Caco-2 (cell line): ENCODE measurements around the gene BACE1-AS. TPM values are rescaled to one million over a fixed set of nuclear protein-coding genes. Genes with fewer than 3 reads are reported as not detected.

Experiments
- BruUV-seq: library from RNA; stranded (reverse); fragments of 400-500 nt; replicated peaks from 2 replicates; lab custom pipeline; 2021; lab: Mats Ljungman, UMichigan
- CTCF ChIA-PET: fragments of 300-600 bp; sonication (Branson Sonifier 250); formaldehyde crosslinking; loops from one replicate; lab custom pipeline; 2022; ENCODE audit warnings: antibody characterized with exemption; lab: Charles Lee
- POLR2A ChIA-PET: fragments of 300-600 bp; sonication (Branson Sonifier 250); formaldehyde crosslinking; loops from one replicate; lab custom pipeline; 2022; ENCODE audit warnings: antibody characterized with exemption; lab: Charles Lee
- DNase-seq, 2 experiments: peaks; one replicate each; pipeline versions ENCODE4 v3.0.0 to v3.0.0-alpha.2; 2020 to 2022
- H3K27me3 ChIP-seq: replicated peaks from 2 replicates; pipeline ENCODE4 v1.6.0; 2011; ENCODE audit warnings: low read length; ENCODE audit not compliant: control insufficient read depth, insufficient read depth
- H3K36me3 ChIP-seq: 2 replicates; pipeline ENCODE4 v1.5.1; 2011; ENCODE audit warnings: low read length; ENCODE audit not compliant: control insufficient read depth, insufficient read depth
- H3K4me1 ChIP-seq: fragments of 250-450 bp; sonication (Bioruptor Pico); 2 replicates; pipeline ENCODE4 v1.5.1; 2020; ENCODE audit warnings: mild to moderate bottlenecking
- H3K4me3 ChIP-seq: 2 replicates; pipeline ENCODE4 v1.5.1; 2011; ENCODE audit warnings: low read depth, mild to moderate bottlenecking, control low read depth, low read length
- H3K9me3 ChIP-seq: fragments of 250-450 bp; sonication (Bioruptor Pico); 2 replicates; pipeline ENCODE4 v1.5.1; 2020; ENCODE audit warnings: mild to moderate bottlenecking, moderate library complexity
- H3K27ac Mint-ChIP-seq: one replicate; pipeline ENCODE4 v1.8.0; 2022; ENCODE audit warnings: mixed read lengths; ENCODE audit not compliant: unreplicated experiment
- H3K27me3 Mint-ChIP-seq: one replicate; pipeline ENCODE4 v1.8.0; 2022; ENCODE audit warnings: mixed read lengths; ENCODE audit not compliant: insufficient read depth, unreplicated experiment
- H3K36me3 Mint-ChIP-seq: one replicate; pipeline ENCODE4 v1.8.0; 2022; ENCODE audit warnings: mild to moderate bottlenecking, mixed read lengths; ENCODE audit not compliant: insufficient read depth, unreplicated experiment
- H3K4me1 Mint-ChIP-seq: one replicate; pipeline ENCODE4 v1.8.0; 2022; ENCODE audit warnings: low read depth, mixed read lengths; ENCODE audit not compliant: unreplicated experiment
- H3K4me3 Mint-ChIP-seq: one replicate; pipeline ENCODE4 v1.8.0; 2022; ENCODE audit warnings: mild to moderate bottlenecking, moderate library complexity, mixed read lengths; ENCODE audit not compliant: unreplicated experiment
- H3K9me3 Mint-ChIP-seq: one replicate; pipeline ENCODE4 v1.8.0; 2022; ENCODE audit warnings: mixed read lengths; ENCODE audit not compliant: unreplicated experiment
- CTCF ChIP-seq, 2 experiments: fragments of 200-600 bp in 1 of 2; IDR thresholded peaks; 1 replicate in 1 of 2; 2 replicates in 1 of 2; pipeline versions ENCODE4 v1.5.1 to v1.8.0; 2011 to 2022; ENCODE audit warnings: antibody characterized with exemption in 1 of 2, control low read depth in 1 of 2, inconsistent platforms in 1 of 2, low read depth in 1 of 2, low read length in 1 of 2, mild to moderate bottlenecking in 1 of 2, moderate library complexity in 1 of 2; ENCODE audit not compliant: insufficient read depth in 1 of 2, severe bottlenecking in 1 of 2, unreplicated experiment in 1 of 2
- intact Hi-C: fragments of 100-400 bp; cut with micrococcal nuclease; formaldehyde crosslinking; loops from one replicate; pipeline ENCODE4 v1.10.0; 2022; ENCODE audit not compliant: unreplicated experiment
- total RNA-seq: library from RNA; stranded (reverse); gene quantifications from 2 replicates; pipeline ENCODE4 v1.2.3, GENCODE V29; 2022

Gene BACE1-AS
- total RNA-seq, 1 experiment from 2014 or later: 18.8 TPM

DNA sequence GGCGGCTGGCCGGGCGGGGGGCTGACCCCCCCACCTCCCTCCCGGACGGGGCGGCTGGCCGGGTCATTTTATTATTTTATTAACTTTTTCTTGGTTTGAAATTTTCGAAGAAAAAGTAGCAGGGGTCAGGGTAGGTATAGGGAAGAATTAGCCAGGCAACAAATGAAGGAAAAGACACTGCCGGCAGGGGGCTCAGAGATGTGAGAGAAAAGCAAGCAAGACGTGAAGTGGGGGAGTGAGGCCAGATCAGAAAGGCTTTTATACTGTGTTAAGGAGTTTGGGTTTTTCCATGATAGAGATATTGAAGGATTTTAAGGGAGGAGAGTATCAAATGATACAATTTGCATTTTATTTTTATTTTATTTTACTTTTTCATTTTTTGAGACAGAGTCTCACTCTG is 39.6 kb upstream of the BACE1-AS start:
- TF ChIP-seq CTCF (IDR thresholded peaks at IDR 0.05; ENCODE audit: insufficient read depth in 1 of 2, low read depth in 1 of 2, low read length in 1 of 2, severe bottlenecking in 1 of 2, unreplicated experiment in 1 of 2): peak in 1 of 2 experiments; percentile 12
- ChIA-PET POLR2A (no interaction called here), CTCF (no interaction called here)
- H3K36me3 ChIP-seq: peaks cover 3% of the 10 kb centered on the region
- H3K9me3 Mint-ChIP-seq: no peaks in the 10 kb centered on the region
- no peaks in the 10 kb centered on the region for H3K4me1 ChIP-seq
- no TSS peak for BruUV-seq
- H3K36me3 Mint-ChIP-seq: peaks cover 54% of the 10 kb centered on the region
- H3K4me3 ChIP-seq: no peak overlapping the region
- intact Hi-C loops: no loop called here
- no peaks in the 10 kb centered on the region for H3K27me3 ChIP-seq
- no peak overlapping the region for H3K27ac Mint-ChIP-seq
- no peak for DNase-seq
- no peaks in the 10 kb centered on the region for H3K9me3 ChIP-seq
- no peaks in the 10 kb centered on the region for H3K4me1 Mint-ChIP-seq
- H3K4me3 Mint-ChIP-seq: no peak overlapping the region
- H3K27me3 Mint-ChIP-seq: no peaks in the 10 kb centered on the region

GRCh38 chr11:117255966-117256365 is 35.2 kb upstream of the BACE1-AS start:
- Histone ChIP-seq H3K9me3 (no peaks in the 10 kb centered on the region), H3K4me3 (no peak overlapping the region), H3K36me3 (peaks cover 3% of the 10 kb centered on the region), H3K27me3 (no peaks in the 10 kb centered on the region), H3K4me1 (no peaks in the 10 kb centered on the region)
- no TSS peak for BruUV-seq
- ChIA-PET POLR2A (no interaction called here), CTCF (no interaction called here)
- Mint-ChIP-seq H3K4me3 (no peak overlapping the region), H3K36me3 (peaks cover 29% of the 10 kb centered on the region), H3K27me3 (no peaks in the 10 kb centered on the region), H3K27ac (no peak overlapping the region), H3K9me3 (no peaks in the 10 kb centered on the region), H3K4me1 (no peaks in the 10 kb centered on the region)
- intact Hi-C loops: no loop called here
- TF ChIP-seq CTCF (IDR thresholded peaks at IDR 0.05; ENCODE audit: insufficient read depth in 1 of 2, low read depth in 1 of 2, low read length in 1 of 2, severe bottlenecking in 1 of 2, unreplicated experiment in 1 of 2): no peak
- DNase-seq: no peak

GRCh38 chr11:117256573-117256972 is 34.6 kb upstream of the BACE1-AS start:
- no peak overlapping the region for H3K4me3 ChIP-seq
- peaks cover 29% of the 10 kb centered on the region for H3K36me3 Mint-ChIP-seq
- H3K4me3 Mint-ChIP-seq: no peak overlapping the region
- BruUV-seq: no TSS peak
- H3K27me3 Mint-ChIP-seq: no peaks in the 10 kb centered on the region
- H3K36me3 ChIP-seq: peaks cover 3% of the 10 kb centered on the region
- intact Hi-C loops: no loop called here
- DNase-seq: no peak
- no peaks in the 10 kb centered on the region for H3K4me1 Mint-ChIP-seq
- H3K9me3 Mint-ChIP-seq: no peaks in the 10 kb centered on the region
- H3K27ac Mint-ChIP-seq: no peak overlapping the region
- H3K4me1 ChIP-seq: no peaks in the 10 kb centered on the region
- ChIA-PET CTCF (no interaction called here), POLR2A (no interaction called here)
- no peaks in the 10 kb centered on the region for H3K9me3 ChIP-seq
- no peak for TF ChIP-seq CTCF (IDR thresholded peaks at IDR 0.05; ENCODE audit: insufficient read depth in 1 of 2, low read depth in 1 of 2, low read length in 1 of 2, severe bottlenecking in 1 of 2, unreplicated experiment in 1 of 2)
- no peaks in the 10 kb centered on the region for H3K27me3 ChIP-seq
